GM21447 (cell line): ENCODE data around the gene FRMD4A.
A peak's percentile ranks its signal among the peaks of the same experiment; 100 is the strongest.

Experiments
- ATAC-seq: cut with Tn5 transposase; IDR thresholded peaks from one replicate; pipeline ENCODE4 v1.9.1; 2021; ENCODE audit not compliant: unreplicated experiment

The FRMD4A gene

GRCh38 chr10:13665516-13666262 lies 665.0 kb downstream of the FRMD4A start:
- ATAC-seq = no peak

GRCh38 chr10:13661256-13661655 lies 669.5 kb downstream of the FRMD4A start:
- ATAC-seq = no peak

DNA sequence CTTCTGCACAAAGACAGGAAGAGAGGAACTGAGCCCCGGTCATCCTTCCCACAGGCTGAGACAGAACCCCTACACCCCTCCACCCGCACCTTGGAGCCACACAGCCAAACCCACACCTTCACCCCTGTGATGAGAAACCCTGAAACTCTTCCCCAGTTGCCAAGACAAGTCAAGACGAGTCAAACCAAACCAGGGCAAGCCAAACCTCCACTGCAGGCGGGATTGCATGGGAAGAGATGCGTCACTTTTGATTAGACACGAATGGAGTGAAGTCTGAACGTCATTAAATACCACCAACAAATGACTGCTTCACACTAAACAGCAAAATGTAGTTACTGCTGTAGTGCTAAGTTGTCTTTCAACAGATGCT lies 670.2 kb downstream of the FRMD4A start:
- no peak for ATAC-seq

GRCh38 chr10:13659887-13660550 lies 670.7 kb downstream of the FRMD4A start:
- peak; percentile 52 for ATAC-seq

DNA sequence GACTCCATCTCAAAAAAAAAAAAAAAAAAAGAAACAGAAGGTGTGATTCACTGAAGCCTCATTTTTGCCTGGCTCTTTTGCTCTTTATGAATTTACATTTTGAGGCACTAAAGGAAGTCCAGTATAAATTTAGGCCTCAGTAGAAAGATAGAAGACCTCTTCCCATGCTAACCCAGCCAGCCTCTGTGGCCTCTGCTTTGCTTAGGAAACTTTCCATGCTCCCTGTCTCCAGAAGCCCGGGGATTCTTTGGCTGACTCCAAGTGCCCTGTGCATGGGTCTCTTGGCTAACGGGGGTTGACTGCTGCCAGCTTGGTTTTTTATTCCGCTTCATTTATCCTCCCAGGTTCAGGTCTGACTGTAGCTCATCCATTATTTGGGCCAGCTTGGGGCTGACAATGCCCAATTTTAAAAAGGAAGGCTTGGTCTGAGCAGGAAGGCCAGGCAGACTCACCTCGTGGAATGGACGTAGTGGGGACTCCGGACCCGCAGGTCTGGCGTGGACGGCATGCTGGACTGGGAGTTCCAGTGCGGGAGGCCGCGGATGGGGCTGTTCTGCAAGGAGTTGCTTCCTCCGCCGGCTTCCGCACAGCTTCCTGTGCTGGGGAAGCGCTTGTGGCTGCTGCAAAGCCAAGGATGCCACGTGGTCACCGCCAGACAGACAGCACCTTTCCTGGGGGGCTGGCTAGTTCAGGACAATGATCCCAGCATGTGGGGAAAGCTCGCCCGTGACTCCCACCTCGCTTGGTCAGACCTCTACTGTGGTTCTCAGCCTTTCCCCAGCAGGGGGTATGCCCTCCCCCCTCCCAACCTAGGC lies 671.6 kb downstream of the FRMD4A start:
- ATAC-seq = no peak

DNA sequence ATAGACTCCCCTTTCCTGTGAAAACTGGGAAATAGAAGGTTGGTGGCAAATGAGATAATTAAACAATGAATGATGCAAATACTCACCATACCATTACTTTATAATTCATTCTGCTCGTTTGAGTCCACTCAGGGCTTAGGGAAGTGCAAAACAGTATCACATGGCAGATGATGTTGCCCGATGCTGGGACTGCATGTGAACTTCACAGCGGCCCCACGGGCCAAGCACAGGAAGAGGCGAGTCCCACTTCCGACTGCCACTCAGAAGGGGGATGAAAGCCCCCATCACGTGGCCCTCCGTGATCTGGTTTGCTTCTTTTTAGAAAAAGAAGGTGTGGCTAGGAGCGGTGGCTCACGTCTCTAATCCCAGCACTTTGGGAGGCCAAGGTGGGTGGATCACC lies 672.5 kb downstream of the FRMD4A start:
- no peak for ATAC-seq

DNA sequence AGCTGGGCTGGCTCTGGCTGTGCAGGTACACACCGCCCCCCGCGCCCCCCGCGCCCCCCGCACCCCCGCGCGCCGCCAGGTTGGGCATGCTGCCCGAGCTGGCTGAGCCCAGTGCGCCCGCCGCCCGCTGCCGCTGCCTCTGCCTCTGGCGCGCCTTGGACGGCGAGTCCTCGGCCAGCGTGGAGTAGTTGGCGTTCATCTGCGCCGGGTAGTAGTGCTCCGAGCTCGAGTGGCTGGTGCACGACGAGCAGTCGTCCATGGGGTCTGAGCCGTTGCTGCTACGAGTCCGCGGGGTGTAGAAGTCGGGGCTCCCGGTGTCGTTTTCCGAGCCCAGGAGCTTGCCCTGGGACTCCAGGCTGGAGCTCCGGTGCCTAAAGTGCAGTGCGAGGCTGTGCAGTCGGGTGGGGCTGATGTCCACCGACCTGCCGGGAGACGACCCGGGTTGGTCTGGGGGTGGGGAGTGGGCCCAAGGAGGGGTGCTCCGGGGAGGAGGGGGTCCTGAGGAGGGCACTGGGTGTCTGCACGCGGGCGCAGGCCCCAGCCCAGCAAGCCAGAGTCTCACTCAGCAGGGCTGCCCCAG lies 673.5 kb downstream of the FRMD4A start:
- no peak for ATAC-seq

DNA sequence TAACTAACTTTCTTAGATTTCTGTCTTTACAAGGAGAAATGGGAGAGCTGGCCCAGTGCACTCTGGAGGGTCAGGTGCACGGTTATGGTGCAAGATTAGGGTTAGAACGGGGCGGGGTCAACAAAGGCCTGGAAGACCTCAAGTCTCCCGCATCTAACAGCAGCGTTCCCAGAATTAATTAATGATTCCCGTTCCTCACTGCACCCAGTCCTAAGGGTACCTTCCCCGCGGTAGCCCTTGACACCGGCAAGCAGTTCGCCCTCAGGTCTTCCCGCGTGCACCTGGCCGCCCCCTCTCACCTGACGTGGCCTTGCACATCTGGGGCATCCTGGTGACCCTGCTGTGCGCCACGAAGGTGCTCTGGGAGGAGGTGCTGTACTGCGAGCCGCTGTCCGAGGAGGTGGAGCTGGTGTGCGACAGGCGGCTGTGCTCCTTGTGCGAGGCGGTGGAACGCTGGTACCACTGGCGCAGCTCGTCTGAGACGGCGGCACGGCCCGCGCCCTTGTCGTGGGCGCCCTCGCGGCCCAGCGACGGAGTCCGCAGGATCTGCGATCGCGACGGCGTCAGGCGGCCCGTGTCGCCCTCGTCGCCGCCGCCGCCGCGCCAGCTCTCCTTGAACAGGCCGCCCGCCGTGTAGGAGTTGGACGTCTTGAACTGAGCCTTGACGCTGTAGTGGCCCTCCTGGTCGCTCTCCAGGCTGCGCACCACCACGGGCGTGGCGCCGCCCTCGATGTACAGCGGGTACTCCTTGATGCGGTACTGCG lies 674.2 kb downstream of the FRMD4A start:
- ATAC-seq = no peak

GRCh38 chr10:13654846-13655245 lies 675.9 kb downstream of the FRMD4A start:
- no peak for ATAC-seq

- no peak for ATAC-seq
These were observed 676.5 kb downstream of the FRMD4A start for GRCh38 chr10:13654118-13654830.

DNA sequence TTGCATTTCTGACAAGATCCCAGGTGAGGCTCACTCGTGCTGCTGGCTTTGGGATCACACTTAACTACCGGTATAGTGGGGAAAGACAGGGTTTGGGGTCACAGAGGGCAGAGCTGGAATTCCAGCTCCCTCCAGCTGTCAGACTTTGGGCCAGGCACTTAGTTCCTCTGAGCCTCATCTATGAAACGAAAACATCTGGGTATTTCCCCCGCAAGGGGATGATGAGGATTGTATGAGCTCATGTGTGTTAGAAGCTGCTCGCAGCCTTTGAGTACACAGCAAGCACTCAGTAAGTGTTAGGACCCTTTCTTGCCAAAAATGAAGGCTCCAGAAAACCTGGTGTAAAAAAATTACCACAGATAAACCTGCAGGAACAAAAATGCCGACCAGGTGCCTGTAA lies 677.9 kb downstream of the FRMD4A start:
- ATAC-seq = no peak

GRCh38 chr10:13651969-13652720 lies 678.6 kb downstream of the FRMD4A start:
- ATAC-seq = no peak

DNA sequence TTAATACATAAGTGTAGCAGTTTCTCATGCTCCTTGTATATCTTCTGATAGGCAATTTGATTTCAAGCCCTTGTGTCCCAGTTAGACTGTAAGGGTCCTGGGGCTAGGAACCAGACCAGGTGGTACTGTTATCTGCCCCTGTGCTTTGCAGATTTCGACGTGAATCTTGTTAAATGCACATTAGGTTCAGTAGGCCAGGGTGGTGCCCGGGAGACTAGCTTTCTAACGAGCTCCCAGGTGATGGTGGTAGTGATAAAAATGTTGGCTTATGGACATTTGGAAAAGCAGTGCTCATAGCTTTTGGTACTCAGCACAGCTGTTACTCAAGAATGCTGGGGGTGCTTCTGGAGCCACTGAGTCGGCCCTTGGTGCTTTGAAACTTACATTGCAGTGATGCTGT lies 679.8 kb downstream of the FRMD4A start:
- no peak for ATAC-seq

DNA sequence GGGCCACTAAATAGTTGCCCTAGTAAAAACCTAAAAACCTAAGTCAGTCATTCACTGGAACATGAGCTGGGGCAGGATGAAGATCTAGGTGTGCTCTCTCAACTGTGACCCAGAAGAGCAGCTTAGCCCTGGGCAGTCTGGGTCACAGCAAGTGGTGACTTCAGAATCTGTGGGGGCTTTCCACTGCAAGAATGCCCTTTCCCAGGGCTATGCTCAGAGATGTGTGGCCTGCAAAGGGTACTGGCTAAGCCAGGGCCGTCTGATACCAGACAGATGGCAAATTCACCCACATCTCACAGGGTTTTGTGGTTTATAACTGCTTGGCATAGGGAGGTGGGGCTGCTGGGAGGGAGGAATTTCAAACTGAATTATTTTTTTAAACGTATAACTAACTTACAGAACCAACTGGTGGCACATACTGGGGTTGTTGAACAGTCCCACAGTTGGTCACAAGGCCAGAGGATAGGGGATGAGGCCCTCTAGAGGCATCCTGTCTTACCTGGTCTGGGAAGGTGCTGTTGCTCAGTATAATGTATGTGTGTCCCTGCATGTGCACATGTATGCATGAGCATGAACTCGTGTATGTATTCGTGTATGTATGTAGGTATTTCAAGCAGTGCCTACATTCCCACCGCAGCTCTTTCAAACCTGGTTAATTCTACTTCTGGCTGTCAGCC lies 680.7 kb downstream of the FRMD4A start:
- no peak for ATAC-seq

DNA sequence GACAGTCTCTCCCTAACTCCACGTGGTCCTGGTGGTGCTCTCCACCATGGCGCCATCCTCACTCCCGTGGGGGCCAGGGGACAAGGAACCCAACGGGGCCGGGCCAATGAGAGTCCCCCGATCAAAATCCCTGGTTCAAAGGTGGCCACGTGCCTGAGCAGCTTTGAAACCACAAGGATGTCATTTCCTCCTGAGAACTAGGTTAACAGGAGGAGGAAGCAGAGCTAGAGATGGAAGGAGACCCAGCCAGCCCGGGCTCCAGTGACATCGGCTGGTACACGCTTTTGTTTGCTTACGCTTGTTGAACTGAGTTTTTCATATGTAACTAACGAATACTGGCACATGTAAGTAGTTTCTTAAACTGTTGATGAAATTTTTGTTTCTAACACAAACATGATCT lies 682.3 kb downstream of the FRMD4A start:
- no peak for ATAC-seq

GRCh38 chr10:13644866-13645265 lies 685.9 kb downstream of the FRMD4A start:
- no peak for ATAC-seq

DNA sequence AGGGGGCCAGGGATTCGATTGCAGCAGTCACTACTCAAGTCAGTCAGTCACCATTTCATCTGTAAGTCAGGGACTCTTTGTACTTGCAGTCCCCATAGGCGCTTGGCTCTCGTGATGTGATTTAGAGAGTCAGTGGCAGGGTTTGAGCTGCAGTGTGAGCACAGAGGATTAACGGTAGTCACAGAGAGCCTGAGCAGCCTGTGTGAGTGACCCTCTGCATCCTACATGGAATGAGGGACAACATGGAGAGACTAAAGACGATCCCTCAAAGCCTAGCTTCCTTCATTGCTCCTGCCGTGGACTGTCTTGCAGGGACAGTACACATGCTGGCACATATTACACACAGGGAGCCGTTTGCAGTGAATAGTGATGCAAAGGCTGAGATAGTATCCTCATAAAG lies 687.7 kb downstream of the FRMD4A start:
- no peak for ATAC-seq

- ATAC-seq = no peak
These were observed 688.4 kb downstream of the FRMD4A start for GRCh38 chr10:13642293-13642692.

- ATAC-seq = no peak
These were observed 692.8 kb downstream of the FRMD4A start for GRCh38 chr10:13637894-13638293.
